Measurements from ENCODE around the gene DDX10.

DDX10 gene

DNA sequence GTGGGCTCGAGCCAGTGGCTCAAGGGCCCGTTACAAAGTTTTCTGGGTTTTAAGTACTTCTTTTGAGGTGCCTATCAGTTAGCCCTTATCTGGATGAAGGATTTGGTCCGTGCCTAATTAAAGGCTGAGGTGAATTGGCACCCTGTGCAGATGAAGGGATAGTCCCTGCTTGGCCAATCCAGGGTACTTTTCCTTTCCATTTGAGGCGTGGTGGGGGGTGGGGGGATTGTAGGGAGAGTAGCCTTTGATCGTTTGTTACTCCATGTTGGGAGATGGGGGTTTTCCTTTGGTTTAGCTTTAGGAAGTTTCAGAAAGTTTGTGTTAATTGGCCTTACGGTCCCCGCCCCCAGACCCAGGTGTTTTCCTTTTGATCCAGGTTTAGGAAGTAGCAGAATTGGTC lies 170.8 kb downstream of the DDX10 start:
- DNase-seq = no peak

DNA sequence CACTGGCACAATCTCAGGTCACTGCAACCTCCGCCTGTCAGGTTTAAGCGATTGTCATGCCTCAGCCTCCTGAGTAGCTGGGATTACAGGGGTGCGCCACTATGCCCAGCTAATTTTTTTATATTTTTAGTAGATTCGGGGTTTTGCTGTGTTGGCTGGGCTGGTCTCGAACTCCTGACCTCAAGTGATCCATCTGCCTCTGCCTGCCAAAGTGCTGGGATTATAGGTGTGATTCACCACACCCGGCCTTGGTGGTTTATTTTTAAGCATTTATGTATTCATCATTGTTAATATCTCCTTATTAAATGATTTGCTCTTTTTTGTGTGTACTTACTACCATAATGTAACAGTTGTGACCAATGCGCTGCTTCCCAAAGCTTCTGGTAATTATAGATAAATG lies 171.7 kb downstream of the DDX10 start:
- DNase-seq = no peak

DNA sequence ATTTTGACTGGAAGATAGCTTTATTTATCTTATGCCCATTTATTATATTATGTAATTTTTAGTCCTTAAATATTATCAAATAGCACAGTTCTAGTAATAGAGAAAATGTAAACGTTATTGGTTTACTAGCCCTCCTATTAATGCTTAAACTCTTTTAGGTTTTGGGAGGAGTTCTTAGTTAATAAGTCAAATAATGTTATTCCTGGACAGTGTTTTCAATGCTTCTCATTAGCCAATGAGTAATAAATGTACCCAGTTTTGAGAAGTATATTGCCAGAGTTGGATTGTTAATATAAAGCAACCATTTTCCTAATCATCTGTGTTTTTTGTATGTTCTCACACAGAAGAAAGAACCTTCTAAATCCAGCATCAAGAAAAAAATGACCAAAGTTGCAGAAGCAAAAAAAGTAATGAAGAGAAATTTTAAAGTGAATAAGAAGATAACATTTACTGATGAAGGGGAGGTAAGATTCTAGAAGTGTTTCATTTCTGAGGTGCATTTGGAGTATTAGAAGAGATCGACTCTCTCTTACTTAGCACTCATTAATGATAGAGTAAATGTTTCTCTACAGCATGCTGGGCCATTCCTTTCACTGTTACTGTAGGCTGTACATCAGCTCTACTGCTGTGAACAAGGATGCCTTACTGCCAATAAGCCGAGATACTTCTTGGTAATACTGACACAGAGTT lies 173.4 kb downstream of the DDX10 start:
- DNase-seq = no peak

GRCh38 chr11:108838792-108839105 lies 173.9 kb downstream of the DDX10 start:
- no peak for DNase-seq

DNA sequence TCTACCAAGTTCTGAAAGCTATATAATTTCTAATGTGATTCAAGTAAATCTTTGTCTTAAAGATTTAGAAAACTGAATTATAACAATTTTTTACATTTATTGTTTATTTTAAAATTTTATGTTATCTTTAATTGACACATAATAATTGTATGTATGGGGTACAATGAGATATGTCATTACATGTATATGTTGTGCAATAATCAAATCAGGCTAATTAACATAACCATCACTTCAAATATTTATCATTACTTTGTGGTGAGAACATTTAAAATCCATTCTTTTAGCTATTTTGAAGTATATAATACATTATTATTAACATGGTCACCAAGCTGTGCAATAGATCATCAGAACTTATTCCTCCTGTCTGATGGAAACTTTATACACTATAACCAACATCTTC lies 181.1 kb downstream of the DDX10 start:
- DNase-seq = no peak

DNA sequence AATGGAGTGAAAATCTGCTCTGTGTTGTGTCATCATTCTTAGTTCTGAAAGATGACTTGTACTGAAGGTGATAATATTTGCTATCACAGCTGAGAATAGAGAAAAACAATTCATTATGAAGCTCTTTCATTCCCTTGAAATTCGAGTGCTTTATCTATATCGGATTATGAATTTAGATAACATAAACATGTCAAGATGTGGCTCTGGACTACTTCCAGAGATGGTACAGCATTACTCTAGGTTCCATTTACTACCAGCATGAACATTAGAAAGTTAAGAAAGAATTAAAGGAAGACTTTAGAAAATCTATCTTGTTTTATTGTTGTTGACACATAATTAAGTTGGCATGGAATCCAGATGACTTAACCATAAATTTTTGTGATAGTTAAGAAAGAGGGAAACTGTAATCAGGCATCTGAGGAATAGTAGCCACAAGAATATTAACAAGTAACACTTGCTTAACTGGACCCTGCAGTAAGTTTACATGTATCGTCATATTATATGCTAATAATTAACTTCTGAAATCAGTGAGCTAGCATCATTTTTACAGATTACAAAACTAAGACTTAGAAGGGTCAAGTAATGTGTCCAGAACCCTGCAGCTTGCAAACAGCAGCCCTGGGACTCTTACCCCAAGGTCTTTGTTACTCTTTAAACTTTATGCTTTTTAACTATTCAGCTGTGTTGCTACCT lies 182.6 kb downstream of the DDX10 start:
- DNase-seq = no peak

GRCh38 chr11:108851781-108852180 lies 186.9 kb downstream of the DDX10 start:
- no peak for DNase-seq

DNA sequence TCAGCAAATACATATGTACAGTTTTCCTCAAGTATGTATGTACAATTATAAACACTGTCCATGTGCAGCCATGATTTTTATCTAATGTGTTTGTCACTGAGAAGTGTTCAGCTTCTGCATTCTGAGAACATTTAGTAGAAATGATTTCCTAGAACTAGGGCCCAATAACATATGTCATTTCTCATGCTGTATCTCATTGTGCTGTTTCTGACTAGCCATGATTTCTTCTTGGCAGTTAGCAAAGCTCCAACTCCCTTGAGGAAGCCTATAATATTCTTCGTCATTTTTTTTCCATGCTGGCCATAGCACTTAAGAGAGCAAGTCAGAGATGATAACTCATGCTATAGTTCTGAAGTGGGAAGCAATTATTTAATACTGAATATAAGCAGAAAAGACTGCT lies 187.8 kb downstream of the DDX10 start:
- DNase-seq = no peak

- DNase-seq = no peak
These were observed 188.3 kb downstream of the DDX10 start for GRCh38 chr11:108853151-108853550.

DNA sequence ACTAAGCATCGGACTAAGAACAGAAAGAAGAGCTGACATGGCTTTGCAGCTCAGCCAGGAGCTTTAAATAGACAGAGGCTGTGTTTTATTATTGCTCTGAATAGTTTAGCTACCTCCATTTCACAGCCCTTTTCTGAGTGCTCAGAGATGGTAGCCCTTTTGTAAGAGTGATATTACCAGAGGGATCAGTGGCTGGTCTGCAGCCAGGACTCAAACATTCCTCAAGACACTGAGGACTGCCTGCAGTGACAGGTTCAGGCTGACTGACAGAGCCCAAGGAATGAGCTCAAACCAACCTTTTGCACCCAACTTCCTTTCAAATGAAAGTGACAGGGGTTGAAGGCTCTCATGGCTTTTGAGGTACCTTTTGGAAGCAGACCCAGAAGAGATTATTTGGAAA lies 189.0 kb downstream of the DDX10 start:
- no peak for DNase-seq

DNA sequence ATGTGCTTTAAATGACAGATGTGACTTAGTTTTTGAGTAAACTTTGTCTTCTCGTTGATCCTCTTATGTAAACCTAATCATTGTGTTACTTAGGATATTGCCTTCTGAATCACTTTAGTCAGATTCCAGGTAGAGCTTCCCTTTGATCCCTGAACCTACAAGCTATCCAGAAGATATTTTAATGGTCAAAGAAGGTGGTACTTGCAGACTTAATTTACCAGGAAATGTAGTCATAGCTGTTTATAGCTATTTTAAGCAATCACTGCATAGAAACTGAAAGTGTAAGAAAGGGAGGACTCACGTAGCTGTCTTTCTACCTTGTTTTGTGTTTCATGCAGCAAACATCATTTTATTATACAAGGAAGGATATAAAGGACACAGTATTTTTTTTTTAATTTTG lies 189.5 kb downstream of the DDX10 start:
- DNase-seq = no peak

GRCh38 chr11:108857382-108857781 lies 192.5 kb downstream of the DDX10 start:
- DNase-seq = no peak

- no peak for DNase-seq
These were observed 193.8 kb downstream of the DDX10 start for GRCh38 chr11:108858622-108859021.

DNA sequence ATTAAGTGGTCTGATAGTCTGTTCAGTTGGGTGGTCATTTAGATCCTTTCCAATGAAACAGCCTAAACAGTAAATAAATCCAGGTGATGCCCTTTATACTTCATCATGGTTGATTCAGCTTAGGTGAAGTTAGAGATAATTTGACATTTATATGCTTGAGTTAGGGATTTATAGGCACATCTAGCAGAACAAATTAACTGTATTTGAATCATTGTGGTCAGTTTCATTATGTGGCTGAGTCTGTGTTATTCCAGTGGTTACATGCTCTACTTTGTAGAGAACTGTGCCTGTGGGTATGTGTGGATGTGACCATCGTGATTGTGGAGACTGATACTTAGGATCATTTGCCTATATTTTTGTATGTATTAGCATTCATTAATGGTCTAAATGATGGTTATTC lies 194.6 kb downstream of the DDX10 start:
- DNase-seq = no peak

GRCh38 chr11:108863528-108863927 lies 198.7 kb downstream of the DDX10 start:
- no peak for DNase-seq

DNA sequence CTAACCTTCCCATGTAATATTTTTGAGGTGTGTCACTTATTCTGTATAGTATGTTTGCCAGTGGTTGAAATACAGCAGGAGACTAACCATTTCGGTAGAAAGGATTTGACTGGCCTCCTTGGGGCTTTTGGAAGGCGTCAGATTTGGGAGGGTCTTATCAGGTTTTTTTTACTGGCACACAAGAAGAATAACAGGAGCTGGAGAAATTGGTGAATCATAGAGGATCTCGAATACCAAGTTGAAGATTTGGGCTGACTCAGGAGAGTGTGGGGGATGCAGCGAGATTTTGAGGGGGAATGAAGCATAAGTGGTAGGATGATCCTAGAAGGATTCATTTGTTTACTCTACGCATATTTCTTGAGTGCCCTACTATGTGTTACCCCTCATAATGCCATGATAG lies 200.5 kb downstream of the DDX10 start:
- no peak for DNase-seq

GRCh38 chr11:108866781-108867180 lies 201.9 kb downstream of the DDX10 start:
- no peak for DNase-seq

- no peak for DNase-seq
These were observed 205.6 kb downstream of the DDX10 start for GRCh38 chr11:108870373-108871020.

DNA sequence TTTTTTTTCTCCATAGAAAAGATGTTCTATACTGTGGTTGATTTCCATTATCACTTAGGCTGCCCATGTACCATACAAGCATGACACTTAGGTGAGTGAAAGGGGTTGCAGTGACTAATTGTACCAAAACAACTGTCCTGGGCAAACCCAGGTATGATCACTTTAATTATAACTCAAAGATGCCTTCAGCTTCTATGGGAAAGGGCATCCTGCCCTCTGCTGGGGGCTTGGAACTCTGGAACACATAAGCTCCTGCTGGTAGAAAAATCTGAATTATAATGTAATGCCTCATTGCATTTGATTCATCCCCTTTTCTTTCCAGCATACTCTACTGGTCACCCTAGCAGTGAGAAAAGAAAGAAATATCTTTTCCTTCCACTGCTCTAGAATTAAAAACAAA lies 206.3 kb downstream of the DDX10 start:
- DNase-seq = no peak

- DNase-seq = no peak
These were observed 207.0 kb downstream of the DDX10 start for GRCh38 chr11:108871867-108872266.

DNA sequence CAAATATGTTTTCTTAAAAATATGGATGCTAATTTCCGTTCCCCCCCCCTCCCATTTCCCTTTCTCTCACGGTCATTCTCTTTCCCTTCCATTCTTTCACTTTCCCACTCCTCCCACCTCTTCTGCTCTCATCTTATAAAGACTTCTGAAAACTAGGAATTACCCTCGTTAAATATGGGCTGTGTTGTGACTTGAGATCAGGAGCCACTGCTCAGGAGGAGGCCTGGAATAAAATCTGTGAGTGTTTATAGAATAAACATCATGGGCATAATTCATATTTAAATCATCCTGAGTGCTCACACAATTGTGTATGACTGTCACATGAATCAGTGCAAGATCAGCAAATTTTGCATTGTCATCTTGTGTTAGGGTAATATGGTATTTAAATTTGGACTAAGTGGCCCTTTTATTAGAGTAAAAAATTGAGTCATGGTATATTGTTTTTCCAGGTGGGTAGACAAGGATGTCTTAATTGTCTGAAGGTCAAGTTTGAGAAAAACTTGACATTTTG lies 208.0 kb downstream of the DDX10 start:
- no peak for DNase-seq

DNA sequence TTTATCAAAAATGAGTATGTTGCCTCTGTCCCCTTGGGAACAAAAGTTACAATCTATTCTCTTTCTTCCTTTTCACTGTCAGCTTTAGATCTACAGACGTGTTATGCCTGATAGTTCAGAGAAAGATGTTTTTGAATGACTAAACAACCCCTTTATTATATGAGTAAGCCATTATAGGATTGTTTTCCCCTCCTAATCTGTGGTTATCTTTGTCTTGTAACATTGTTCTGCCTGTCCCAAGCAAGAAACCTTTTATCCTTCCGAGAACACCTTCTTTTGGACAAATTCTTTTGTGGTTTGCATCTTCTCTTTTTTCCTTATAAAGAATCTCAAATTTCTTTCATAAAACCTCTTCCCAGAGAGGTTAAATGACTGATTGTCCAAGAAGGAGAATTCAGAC lies 208.4 kb downstream of the DDX10 start:
- no peak for DNase-seq

DNA sequence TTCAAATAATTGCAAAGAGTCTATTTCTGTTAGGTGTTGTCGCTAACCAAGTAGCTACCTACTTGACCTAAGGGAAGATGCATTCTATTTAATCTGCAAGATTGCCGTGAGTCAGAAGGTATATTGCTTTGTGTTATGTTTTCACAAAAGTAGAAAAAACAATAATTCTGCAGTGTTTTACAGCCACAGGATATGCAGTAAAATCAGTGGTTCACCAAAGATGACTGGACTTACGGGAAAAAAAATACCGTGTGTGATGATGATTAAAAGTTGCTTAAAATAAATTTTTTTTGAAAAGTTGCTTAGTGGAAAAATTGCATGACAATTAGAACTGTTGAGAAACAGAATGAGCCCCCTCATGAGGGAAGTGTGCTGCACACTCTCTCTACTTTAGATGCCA lies 209.1 kb downstream of the DDX10 start:
- DNase-seq = no peak

GRCh38 chr11:108875134-108875533 lies 210.3 kb downstream of the DDX10 start:
- no peak for DNase-seq
